Measurements from ENCODE around the gene RBMY1D. TPM values are rescaled to one million over a fixed set of nuclear protein-coding genes. Genes with fewer than 3 reads are reported as not detected.
"Not testable (repeated sequence)": the region's sequence is repeated elsewhere in the genome, so short reads cannot be mapped to it uniquely, and the experiment has no call there.

Gene RBMY1D
- not detected for total RNA-seq
- not detected for polyA plus RNA-seq (2013, experiment 1 of 2)
- not detected for polyA plus RNA-seq (2013, experiment 2 of 2)
- total RNA-seq = 0 reads per million in 172 experiments

GRCh38 chrY:21894426-21894825 lies at the start of gene RBMY1D:
Gene RBMY1D, minus strand, starts transcription at chrY:21894526. Its CDS starts 2,013 bp downstream, at chrY:21892513.
- CTCF ChIA-PET; H3K27ac Mint-ChIP-seq; H3K9me3 Mint-ChIP-seq; ATAC-seq (ENCODE audit: poor library complexity); H3K27me3 Mint-ChIP-seq; H3K4me1 ChIP-seq (ENCODE audit: insufficient read depth, low read length); DNase-seq; H3K27me3 ChIP-seq (ENCODE audit: control insufficient read depth in 1 of 2, insufficient read depth in 2 of 2, low read length in 2 of 2); H3K36me3 ChIP-seq (ENCODE audit: insufficient read depth, low read length); H3K4me3 Mint-ChIP-seq; intact Hi-C loops (cut with DNase I, micrococcal nuclease); H3K27ac ChIP-seq (ENCODE audit: low read depth in 1 of 2, low read length in 2 of 2); POLR2A ChIA-PET; H3K4me1 Mint-ChIP-seq (ENCODE audit: low read depth); H3K36me3 Mint-ChIP-seq (ENCODE audit: low read depth); H3K4me3 ChIP-seq (ENCODE audit: low read length); H3K9me3 ChIP-seq (ENCODE audit: control insufficient read depth in 1 of 2, insufficient read depth in 1 of 2, low read length in 2 of 2): not testable (repeated sequence)

GRCh38 chrY:21917932-21918331 lies 23.6 kb upstream of the RBMY1D start, which contains the start of gene RBMY1E:
Gene RBMY1E, minus strand, starts transcription at chrY:21918032. Its CDS starts 1,978 bp downstream, at chrY:21916054.
- DNase-seq; H3K27ac ChIP-seq (ENCODE audit: low read depth in 1 of 2, low read length in 2 of 2); CTCF ChIA-PET; intact Hi-C loops (cut with DNase I, micrococcal nuclease); H3K4me1 Mint-ChIP-seq (ENCODE audit: low read depth); H3K27me3 Mint-ChIP-seq; H3K27me3 ChIP-seq (ENCODE audit: control insufficient read depth in 1 of 2, insufficient read depth in 2 of 2, low read length in 2 of 2); H3K4me3 Mint-ChIP-seq; H3K36me3 ChIP-seq (ENCODE audit: insufficient read depth, low read length); POLR2A ChIA-PET; H3K9me3 ChIP-seq (ENCODE audit: control insufficient read depth in 1 of 2, insufficient read depth in 1 of 2, low read length in 2 of 2); ATAC-seq (ENCODE audit: poor library complexity); H3K4me1 ChIP-seq (ENCODE audit: insufficient read depth, low read length); H3K9me3 Mint-ChIP-seq; H3K4me3 ChIP-seq (ENCODE audit: low read length); H3K36me3 Mint-ChIP-seq (ENCODE audit: low read depth); H3K27ac Mint-ChIP-seq: not testable (repeated sequence)

- H3K27ac ChIP-seq (ENCODE audit: low read depth in 1 of 2, low read length in 2 of 2); CTCF ChIA-PET; H3K4me3 Mint-ChIP-seq; H3K27me3 ChIP-seq (ENCODE audit: control insufficient read depth in 1 of 2, insufficient read depth in 2 of 2, low read length in 2 of 2); H3K9me3 Mint-ChIP-seq; DNase-seq; ATAC-seq (ENCODE audit: poor library complexity); H3K36me3 ChIP-seq (ENCODE audit: insufficient read depth, low read length); H3K27ac Mint-ChIP-seq; H3K36me3 Mint-ChIP-seq (ENCODE audit: low read depth); H3K4me3 ChIP-seq (ENCODE audit: low read length); H3K27me3 Mint-ChIP-seq; H3K9me3 ChIP-seq (ENCODE audit: control insufficient read depth in 1 of 2, insufficient read depth in 1 of 2, low read length in 2 of 2); H3K4me1 ChIP-seq (ENCODE audit: insufficient read depth, low read length); POLR2A ChIA-PET; intact Hi-C loops (cut with DNase I, micrococcal nuclease); H3K4me1 Mint-ChIP-seq (ENCODE audit: low read depth): not testable (repeated sequence)
These were observed 24.8 kb downstream of the RBMY1D start for GRCh38 chrY:21869407-21870076.

- Histone ChIP-seq H3K36me3 (ENCODE audit: insufficient read depth, low read length) (no peaks in the 10 kb centered on the region), H3K27me3 (ENCODE audit: control insufficient read depth in 1 of 2, insufficient read depth in 2 of 2, low read length in 2 of 2) (no peaks in the 10 kb centered on the region), H3K9me3 (ENCODE audit: control insufficient read depth in 1 of 2, insufficient read depth in 1 of 2, low read length in 2 of 2) (no peaks in the 10 kb centered on the region), H3K27ac (ENCODE audit: low read depth in 1 of 2, low read length in 2 of 2) (no peak overlapping the region), H3K4me1 (ENCODE audit: insufficient read depth, low read length) (no peaks in the 10 kb centered on the region), H3K4me3 (ENCODE audit: low read length) (no peak overlapping the region)
- Mint-ChIP-seq H3K27ac (no peak overlapping the region), H3K4me1 (ENCODE audit: low read depth) (no peaks in the 10 kb centered on the region), H3K36me3 (ENCODE audit: low read depth) (no peaks in the 10 kb centered on the region), H3K27me3 (no peaks in the 10 kb centered on the region), H3K9me3 (peaks cover 2% of the 10 kb centered on the region), H3K4me3 (no peak overlapping the region)
- intact Hi-C loops (cut with DNase I, micrococcal nuclease) = no loop called here
- TF ChIP-seq CTCF (IDR thresholded peaks at IDR 0.05) = no peak
- POLR2A ChIA-PET = no interaction called here
- CTCF ChIA-PET = no interaction called here
- ATAC-seq (ENCODE audit: poor library complexity) = no peak
- no peak for DNase-seq
These were observed 48.8 kb downstream of the RBMY1D start for GRCh38 chrY:21845481-21845880.
